Measurements from ENCODE around the gene INTS1.

The INTS1 gene

DNA sequence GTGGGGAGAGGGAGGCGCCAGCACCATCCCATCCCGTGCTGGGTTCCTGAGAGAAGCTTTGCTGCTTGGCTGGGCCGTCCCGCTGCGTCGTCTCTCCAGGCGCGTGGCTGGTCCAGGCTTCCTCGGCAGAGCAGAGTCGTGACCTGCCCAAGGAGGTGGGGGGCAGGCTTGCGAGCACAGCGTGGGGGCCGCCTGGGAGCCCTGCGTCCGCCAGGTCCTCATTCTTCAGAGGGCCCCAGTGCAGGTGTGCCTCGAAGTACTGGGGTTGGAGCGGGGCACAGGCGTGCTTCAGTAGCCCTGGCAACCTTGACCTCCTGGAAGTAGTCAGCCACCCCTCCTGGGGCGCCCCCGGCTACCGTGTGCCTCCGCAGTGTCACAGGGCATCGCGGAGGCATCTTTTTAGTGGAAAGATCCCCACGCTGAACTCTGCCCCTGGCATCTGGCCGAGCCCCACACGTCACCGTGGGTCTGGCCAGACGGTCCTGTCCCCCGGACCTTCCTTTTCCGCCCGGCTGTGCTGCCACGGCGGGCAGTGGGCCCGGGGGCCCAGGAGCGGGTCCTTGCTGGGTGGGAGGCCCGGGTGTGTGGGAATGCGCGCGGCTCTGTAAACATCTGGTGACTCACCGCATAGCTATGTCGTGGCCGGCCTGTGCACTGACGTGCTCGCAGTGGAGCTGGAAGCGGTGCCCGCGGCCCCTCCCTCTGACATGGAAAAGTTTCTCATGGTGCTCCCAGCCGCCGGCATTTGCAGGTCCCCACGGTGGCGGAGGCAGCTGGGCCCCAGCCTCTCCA, 32.8 kb upstream of the INTS1 start:
- TF ChIP-seq EP300 (IDR thresholded peaks at IDR 0.05; ENCODE audit: borderline replicate concordance), result peak; percentile 76; the same call in 1 of the 2 replicates
- TF ChIP-seq ZBTB7A (IDR thresholded peaks at IDR 0.05; ENCODE audit: low read depth), result peak; percentile 96
- no peak; the same call in 1 of the 2 replicates for TF ChIP-seq FOXM1 (IDR thresholded peaks at IDR 0.05; ENCODE audit: borderline replicate concordance, low read depth)
- no peak for TF ChIP-seq EGR1 (IDR thresholded peaks at IDR 0.05)
- TF ChIP-seq TAF1 (IDR thresholded peaks at IDR 0.05; ENCODE audit: low read depth), result peak; percentile 26; the same call in 1 of the 2 replicates
- TF ChIP-seq TEAD4 (IDR thresholded peaks at IDR 0.05), result peak; percentile 97
- no peak for TF ChIP-seq YY1 (IDR thresholded peaks at IDR 0.05; ENCODE audit: low read depth)
- TF ChIP-seq, protein P1, sequence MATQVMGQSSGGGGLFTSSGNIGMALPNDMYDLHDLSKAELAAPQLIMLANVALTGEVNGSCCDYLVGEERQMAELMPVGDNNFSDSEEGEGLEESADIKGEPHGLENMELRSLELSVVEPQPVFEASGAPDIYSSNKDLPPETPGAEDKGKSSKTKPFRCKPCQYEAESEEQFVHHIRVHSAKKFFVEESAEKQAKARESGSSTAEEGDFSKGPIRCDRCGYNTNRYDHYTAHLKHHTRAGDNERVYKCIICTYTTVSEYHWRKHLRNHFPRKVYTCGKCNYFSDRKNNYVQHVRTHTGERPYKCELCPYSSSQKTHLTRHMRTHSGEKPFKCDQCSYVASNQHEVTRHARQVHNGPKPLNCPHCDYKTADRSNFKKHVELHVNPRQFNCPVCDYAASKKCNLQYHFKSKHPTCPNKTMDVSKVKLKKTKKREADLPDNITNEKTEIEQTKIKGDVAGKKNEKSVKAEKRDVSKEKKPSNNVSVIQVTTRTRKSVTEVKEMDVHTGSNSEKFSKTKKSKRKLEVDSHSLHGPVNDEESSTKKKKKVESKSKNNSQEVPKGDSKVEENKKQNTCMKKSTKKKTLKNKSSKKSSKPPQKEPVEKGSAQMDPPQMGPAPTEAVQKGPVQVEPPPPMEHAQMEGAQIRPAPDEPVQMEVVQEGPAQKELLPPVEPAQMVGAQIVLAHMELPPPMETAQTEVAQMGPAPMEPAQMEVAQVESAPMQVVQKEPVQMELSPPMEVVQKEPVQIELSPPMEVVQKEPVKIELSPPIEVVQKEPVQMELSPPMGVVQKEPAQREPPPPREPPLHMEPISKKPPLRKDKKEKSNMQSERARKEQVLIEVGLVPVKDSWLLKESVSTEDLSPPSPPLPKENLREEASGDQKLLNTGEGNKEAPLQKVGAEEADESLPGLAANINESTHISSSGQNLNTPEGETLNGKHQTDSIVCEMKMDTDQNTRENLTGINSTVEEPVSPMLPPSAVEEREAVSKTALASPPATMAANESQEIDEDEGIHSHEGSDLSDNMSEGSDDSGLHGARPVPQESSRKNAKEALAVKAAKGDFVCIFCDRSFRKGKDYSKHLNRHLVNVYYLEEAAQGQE (IDR thresholded peaks at IDR 0.05; ENCODE audit: low read depth), result no peak
- no peak; the same call in 1 of the 2 replicates for TF ChIP-seq RAD21 (IDR thresholded peaks at IDR 0.05; ENCODE audit: low read depth)
- TF ChIP-seq, protein P2, sequence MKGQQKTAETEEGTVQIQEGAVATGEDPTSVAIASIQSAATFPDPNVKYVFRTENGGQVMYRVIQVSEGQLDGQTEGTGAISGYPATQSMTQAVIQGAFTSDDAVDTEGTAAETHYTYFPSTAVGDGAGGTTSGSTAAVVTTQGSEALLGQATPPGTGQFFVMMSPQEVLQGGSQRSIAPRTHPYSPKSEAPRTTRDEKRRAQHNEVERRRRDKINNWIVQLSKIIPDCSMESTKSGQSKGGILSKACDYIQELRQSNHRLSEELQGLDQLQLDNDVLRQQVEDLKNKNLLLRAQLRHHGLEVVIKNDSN (IDR thresholded peaks at IDR 0.05), result no peak; the same call in 1 of the 2 replicates
- TF ChIP-seq, protein P3, sequence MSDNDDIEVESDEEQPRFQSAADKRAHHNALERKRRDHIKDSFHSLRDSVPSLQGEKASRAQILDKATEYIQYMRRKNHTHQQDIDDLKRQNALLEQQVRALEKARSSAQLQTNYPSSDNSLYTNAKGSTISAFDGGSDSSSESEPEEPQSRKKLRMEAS (IDR thresholded peaks at IDR 0.05), result peak; percentile 70
- TF ChIP-seq CEBPB (IDR thresholded peaks at IDR 0.05), result no peak
- peak; percentile 86 for TF ChIP-seq TCF12 (IDR thresholded peaks at IDR 0.05; ENCODE audit: low read depth)
- TF ChIP-seq NFIC (IDR thresholded peaks at IDR 0.05), result peak; percentile 69
- peak; percentile 50; the same call in 1 of the 2 replicates for TF ChIP-seq CREB1 (IDR thresholded peaks at IDR 0.05; ENCODE audit: low read depth)

DNA sequence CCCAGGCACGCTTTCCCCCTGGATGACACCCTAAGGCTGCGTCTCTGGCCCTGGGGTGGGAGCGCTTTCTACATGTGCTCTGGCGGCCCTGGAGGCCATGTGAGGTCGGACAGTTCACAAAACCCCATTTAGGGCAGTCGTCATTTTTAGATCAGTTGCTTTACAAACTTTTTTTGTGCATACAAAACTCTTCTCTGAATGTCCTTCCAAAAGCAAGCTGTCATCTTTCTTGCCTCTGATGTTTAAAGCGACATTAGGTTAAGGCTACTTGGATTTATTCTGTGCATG, 32.2 kb upstream of the INTS1 start:
- TF ChIP-seq TAF1 (IDR thresholded peaks at IDR 0.05; ENCODE audit: low read depth), result no peak
- no peak for TF ChIP-seq EGR1 (IDR thresholded peaks at IDR 0.05)
- no peak for TF ChIP-seq CEBPB (IDR thresholded peaks at IDR 0.05)
- no peak for TF ChIP-seq RAD21 (IDR thresholded peaks at IDR 0.05; ENCODE audit: low read depth)
- TF ChIP-seq, protein P3 (IDR thresholded peaks at IDR 0.05), result no peak
- TF ChIP-seq NFIC (IDR thresholded peaks at IDR 0.05), result no peak
- no peak for TF ChIP-seq FOXM1 (IDR thresholded peaks at IDR 0.05; ENCODE audit: borderline replicate concordance, low read depth)
- TF ChIP-seq YY1 (IDR thresholded peaks at IDR 0.05; ENCODE audit: low read depth), result no peak
- TF ChIP-seq, protein P2 (IDR thresholded peaks at IDR 0.05), result no peak
- TF ChIP-seq CREB1 (IDR thresholded peaks at IDR 0.05; ENCODE audit: low read depth), result no peak
- TF ChIP-seq TCF12 (IDR thresholded peaks at IDR 0.05; ENCODE audit: low read depth), result no peak
- TF ChIP-seq, protein P1 (IDR thresholded peaks at IDR 0.05; ENCODE audit: low read depth), result no peak

DNA sequence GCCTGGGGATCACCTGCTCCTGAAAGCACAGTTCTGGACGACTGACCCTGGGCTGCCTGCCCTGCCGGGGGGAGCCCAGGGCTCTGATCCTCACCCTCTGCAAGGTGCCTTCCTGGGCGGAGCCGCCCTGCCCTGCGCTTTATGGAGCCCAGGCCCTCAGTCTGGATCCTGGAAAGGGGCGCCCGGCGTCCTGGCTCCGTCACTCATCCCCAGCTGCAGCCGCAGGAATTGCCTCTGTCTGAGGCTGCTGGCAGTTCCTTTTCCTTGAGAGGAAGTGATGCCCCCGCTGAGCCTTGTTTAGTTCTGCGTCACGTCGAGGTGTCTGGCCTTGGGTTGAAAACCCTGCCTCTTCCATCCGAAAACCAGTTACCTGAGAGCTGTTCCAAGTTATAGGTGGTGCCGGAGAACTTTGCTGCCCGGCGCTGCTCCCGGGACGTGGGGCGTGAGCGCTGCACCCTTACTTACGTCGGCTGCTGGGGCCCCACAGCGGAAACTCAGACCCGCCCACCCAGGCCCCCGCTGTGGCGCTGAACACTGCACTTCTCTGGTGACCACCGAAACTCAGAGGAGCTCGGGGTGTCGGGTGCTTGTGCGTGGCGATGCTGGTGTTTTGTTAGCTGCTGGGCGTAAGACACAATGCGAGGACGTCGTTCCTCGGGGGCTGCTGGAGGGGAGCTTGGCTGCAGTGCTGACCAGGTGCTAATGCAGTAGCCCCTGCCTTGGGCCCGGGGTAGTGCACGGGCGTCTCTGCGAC, 31.7 kb upstream of the INTS1 start:
- no peak for TF ChIP-seq ZBTB7A (IDR thresholded peaks at IDR 0.05; ENCODE audit: low read depth)
- TF ChIP-seq TEAD4 (IDR thresholded peaks at IDR 0.05), result no peak
- TF ChIP-seq CEBPB (IDR thresholded peaks at IDR 0.05), result no peak
- no peak for TF ChIP-seq CREB1 (IDR thresholded peaks at IDR 0.05; ENCODE audit: low read depth)
- TF ChIP-seq FOXM1 (IDR thresholded peaks at IDR 0.05; ENCODE audit: borderline replicate concordance, low read depth), result no peak
- no peak for TF ChIP-seq RAD21 (IDR thresholded peaks at IDR 0.05; ENCODE audit: low read depth)
- no peak for TF ChIP-seq EP300 (IDR thresholded peaks at IDR 0.05; ENCODE audit: borderline replicate concordance)

DNA sequence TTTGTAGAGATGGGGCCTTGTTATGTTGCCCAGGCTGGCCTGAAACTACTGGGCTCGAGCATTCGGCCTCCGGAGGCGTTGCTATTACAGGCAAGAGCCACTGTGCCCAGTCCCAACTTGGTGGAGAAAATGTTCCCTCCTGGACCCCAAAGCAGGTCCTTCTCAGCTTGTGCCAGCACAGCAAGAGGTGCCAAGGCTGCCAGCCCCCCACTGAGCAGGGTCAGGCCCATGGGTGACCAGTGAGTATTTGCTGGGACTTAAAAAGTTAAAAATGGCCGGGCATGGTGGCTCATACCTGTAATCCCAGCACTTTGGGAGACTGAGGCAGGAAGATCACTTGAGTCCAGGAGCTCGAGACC, 30.9 kb upstream of the INTS1 start:
- TF ChIP-seq, protein P3 (IDR thresholded peaks at IDR 0.05), result no peak
- no peak for TF ChIP-seq ZBTB7A (IDR thresholded peaks at IDR 0.05; ENCODE audit: low read depth)
- TF ChIP-seq RAD21 (IDR thresholded peaks at IDR 0.05; ENCODE audit: low read depth), result no peak
- no peak for TF ChIP-seq CEBPB (IDR thresholded peaks at IDR 0.05)
- no peak for TF ChIP-seq TEAD4 (IDR thresholded peaks at IDR 0.05)
- no peak for TF ChIP-seq TCF12 (IDR thresholded peaks at IDR 0.05; ENCODE audit: low read depth)
- no peak for TF ChIP-seq CREB1 (IDR thresholded peaks at IDR 0.05; ENCODE audit: low read depth)
- TF ChIP-seq, protein P2 (IDR thresholded peaks at IDR 0.05), result no peak
- TF ChIP-seq TAF1 (IDR thresholded peaks at IDR 0.05; ENCODE audit: low read depth), result no peak
- TF ChIP-seq, protein P1 (IDR thresholded peaks at IDR 0.05; ENCODE audit: low read depth), result no peak
- TF ChIP-seq EGR1 (IDR thresholded peaks at IDR 0.05), result no peak
- TF ChIP-seq FOXM1 (IDR thresholded peaks at IDR 0.05; ENCODE audit: borderline replicate concordance, low read depth), result no peak
- TF ChIP-seq EP300 (IDR thresholded peaks at IDR 0.05; ENCODE audit: borderline replicate concordance), result no peak
- no peak for TF ChIP-seq NFIC (IDR thresholded peaks at IDR 0.05)
- no peak for TF ChIP-seq YY1 (IDR thresholded peaks at IDR 0.05; ENCODE audit: low read depth)
